Sigmoid colon (tissue), 7 donors: Measurements from ENCODE around the gene GET3. TPM values are rescaled to one million over a fixed set of nuclear protein-coding genes. Genes with fewer than 3 reads are reported as not detected.

Experiments used
- DNase-seq: peaks from one replicate; pipeline ENCODE4 v3.0.0-alpha.2; 2019
- H3K27ac ChIP-seq, 4 donors: fragments of 200-600 bp; sonication (generic); one replicate each; pipeline ENCODE4 v1.5.1; 2016 to 2019; ENCODE audit warnings: mild to moderate bottlenecking in 1 of 4
- H3K27me3 ChIP-seq, 3 donors: fragments of 200-600 bp; sonication (generic); one replicate each; pipeline ENCODE4 v1.5.1; 2019; ENCODE audit warnings: mild to moderate bottlenecking in 1 of 3
- H3K36me3 ChIP-seq, 4 donors: fragments of 200-600 bp; sonication (generic); one replicate each; pipeline ENCODE4 v1.5.1; 2016 to 2019
- H3K4me1 ChIP-seq, 4 donors: fragments of 200-600 bp; sonication (generic); one replicate each; pipeline ENCODE4 v1.5.1; 2017 to 2019
- H3K4me3 ChIP-seq, 4 donors: fragments of 200-600 bp; sonication (generic); one replicate each; pipeline ENCODE4 v1.5.1; 2017 to 2019; ENCODE audit warnings: mild to moderate bottlenecking in 2 of 4, moderate library complexity in 1 of 4
- H3K9me3 ChIP-seq, 4 donors: fragments of 200-600 bp in 3 of 4; sonication (generic) in 3 of 4; one replicate each; pipeline versions ENCODE4 v1.5.1 to v1.6.1; 2013 to 2019
- CTCF ChIP-seq, 4 experiments: fragments of 450-650 bp in 3 of 4; fragments of 200-600 bp in 1 of 4; IDR thresholded peaks; one replicate each; pipeline ENCODE4 v1.5.1; 2016 to 2019; ENCODE audit warnings: antibody characterized with exemption in 4 of 4, mild to moderate bottlenecking in 3 of 4, moderate library complexity in 2 of 4
- EP300 ChIP-seq, 4 donors: sonication (generic); formaldehyde crosslinking; IDR thresholded peaks; one replicate each; pipeline ENCODE4 v1.6.1; 2017; ENCODE audit warnings: antibody characterized with exemption in 4 of 4
- POLR2A ChIP-seq, 2 donors: fragments of 450-650 bp; IDR thresholded peaks; one replicate each; pipeline ENCODE4 v1.6.1; 2016; ENCODE audit warnings: antibody characterized with exemption in 2 of 2, mild to moderate bottlenecking in 2 of 2, moderate library complexity in 2 of 2
- POLR2AphosphoS5 ChIP-seq, 4 donors: sonication (generic); formaldehyde crosslinking; IDR thresholded peaks; one replicate each; pipeline ENCODE4 v1.6.1; 2017; ENCODE audit warnings: antibody characterized with exemption in 4 of 4
- WGBS, 2 donors: extraction: QIAGEN DNeasy Blood & Tissue Kit; methylation state at CpG; one replicate each; pipeline ENCODE4 v1.1.7; 2013; 5-methylcytosine and 5-hydroxymethylcytosine counted together
- intact Hi-C: fragments of 100-400 bp; cut with DNase I; formaldehyde crosslinking; loops from one replicate; pipeline ENCODE4 v1.15.1; 2023
- polyA plus RNA-seq, 3 donors: library from polyadenylated mRNA; stranded (reverse); fragments of 200-250 nt; gene quantifications; one replicate each; pipeline ENCODE4 v1.2.3, GENCODE V29; 2013
- total RNA-seq, 4 donors: library from RNA; depleted of rRNA; stranded (reverse); fragments of >200 nt; gene quantifications; one replicate each; pipeline ENCODE4 v1.1.0, GENCODE V29; 2016
- donor health status: healthy with polysubstance abuse.
- donor health status: Bipolar disorder and iron deficiency.
- donor health status: healthy.

GET3 gene
- total and polyA plus RNA-seq, 7 donors: 34.6 to 121 (median 59.4) TPM

GRCh38 chr19:12767666-12768065 is 30.4 kb downstream of the GET3 start:
- DNase-seq: no peak
- no peak for TF ChIP-seq CTCF (IDR thresholded peaks at IDR 0.05)
- no peak for TF ChIP-seq POLR2A (IDR thresholded peaks at IDR 0.05)
- TF ChIP-seq EP300 (IDR thresholded peaks at IDR 0.05): no peak
- no peak for TF ChIP-seq POLR2AphosphoS5 (IDR thresholded peaks at IDR 0.05)
- Histone ChIP-seq H3K4me1 (peaks cover 0 to 10% (median 0%) of the 10 kb centered on the region in 4 donors), H3K9me3 (no peaks in the 10 kb centered on the region), H3K27ac (no peak overlapping the region), H3K27me3 (no peaks in the 10 kb centered on the region), H3K4me3 (no peak overlapping the region), H3K36me3 (peaks cover 0 to 28% (median 2%) of the 10 kb centered on the region in 4 donors)
- WGBS, 2 donors: 96 to 97% methylated on average over 15 of the region's 15 CpGs
- intact Hi-C loops: loop anchor here (5.0 kb wide), 1 partner anchor 35 kb away; the partner anchor contains the start of genes PRDX2 and THSD8

- Histone ChIP-seq H3K27ac (no peak overlapping the region), H3K9me3 (no peaks in the 10 kb centered on the region), H3K4me3 (no peak overlapping the region), H3K4me1 (peaks cover 0 to 19% (median 1%) of the 10 kb centered on the region in 4 donors), H3K36me3 (peaks cover 0 to 14% (median under 1%) of the 10 kb centered on the region in 4 donors), H3K27me3 (no peaks in the 10 kb centered on the region)
- no peak for TF ChIP-seq CTCF (IDR thresholded peaks at IDR 0.05)
- no peak for TF ChIP-seq POLR2AphosphoS5 (IDR thresholded peaks at IDR 0.05)
- intact Hi-C loops: loop anchor here (5.0 kb wide), 1 partner anchor 33 kb away; the partner anchor contains the start of genes PRDX2 and THSD8
- WGBS, 2 donors: 30 to 52% methylated on average over 37 of the region's 37 CpGs
- no peak for DNase-seq
These were observed 32.4 kb downstream of the GET3 start for GRCh38 chr19:12769689-12770088.

GRCh38 chr19:12770922-12771321 is 33.6 kb downstream of the GET3 start:
- no peaks in the 10 kb centered on the region for H3K9me3 ChIP-seq
- WGBS, 2 donors: 97% methylated on average over 13 of the region's 13 CpGs
- TF ChIP-seq POLR2AphosphoS5 (IDR thresholded peaks at IDR 0.05) (no peak), POLR2A (IDR thresholded peaks at IDR 0.05) (no peak), EP300 (IDR thresholded peaks at IDR 0.05) (no peak), CTCF (IDR thresholded peaks at IDR 0.05) (no peak)
- H3K27ac ChIP-seq: no peak overlapping the region
- no peak for DNase-seq
- intact Hi-C loops: no loop called here
- H3K4me1 ChIP-seq: peaks cover 0 to 21% (median 7%) of the 10 kb centered on the region in 4 donors
- H3K36me3 ChIP-seq: peaks cover 0 to 9% (median 0%) of the 10 kb centered on the region in 4 donors
- H3K4me3 ChIP-seq: no peak overlapping the region
- H3K27me3 ChIP-seq: no peaks in the 10 kb centered on the region

- H3K27me3 ChIP-seq: no peaks in the 10 kb centered on the region
- intact Hi-C loops: no loop called here
- peaks cover 0 to 17% (median 12%) of the 10 kb centered on the region in 4 donors for H3K4me1 ChIP-seq
- no peak overlapping the region for H3K4me3 ChIP-seq
- no peaks in the 10 kb centered on the region for H3K9me3 ChIP-seq
- peaks cover 0 to 9% (median 0%) of the 10 kb centered on the region in 4 donors for H3K36me3 ChIP-seq
- TF ChIP-seq POLR2AphosphoS5 (IDR thresholded peaks at IDR 0.05) (no peak), POLR2A (IDR thresholded peaks at IDR 0.05) (no peak), CTCF (IDR thresholded peaks at IDR 0.05) (no peak), EP300 (IDR thresholded peaks at IDR 0.05) (no peak)
- no peak overlapping the region for H3K27ac ChIP-seq
- no peak for DNase-seq
- WGBS, 2 donors: 85 to 88% methylated on average over 4 of the region's 4 CpGs
These were observed 35.0 kb downstream of the GET3 start for GRCh38 chr19:12772323-12772722.

- WGBS, 2 donors: 85 to 93% methylated on average over 2 of the region's 2 CpGs
- Histone ChIP-seq H3K4me1 (peaks cover 0 to 28% (median 18%) of the 10 kb centered on the region in 4 donors), H3K9me3 (no peaks in the 10 kb centered on the region), H3K27me3 (no peaks in the 10 kb centered on the region), H3K36me3 (no peaks in the 10 kb centered on the region), H3K27ac (peak overlapping the region in 1 of 4 donors; percentile 97), H3K4me3 (no peak overlapping the region)
- DNase-seq: no peak
- no peak for TF ChIP-seq CTCF (IDR thresholded peaks at IDR 0.05)
- no peak for TF ChIP-seq POLR2AphosphoS5 (IDR thresholded peaks at IDR 0.05)
- no peak for TF ChIP-seq POLR2A (IDR thresholded peaks at IDR 0.05)
- TF ChIP-seq EP300 (IDR thresholded peaks at IDR 0.05): no peak
- intact Hi-C loops: no loop called here
These were observed 36.3 kb downstream of the GET3 start for GRCh38 chr19:12773571-12773970.
